Fibroblast of pulmonary artery (primary cell): ENCODE results near the gene ARID1B.

Experiments
- DNase-seq: peaks from one replicate; pipeline ENCODE4 v3.0.0-alpha.2; 2010; ENCODE audit warnings: low read depth
- H3K4me3 ChIP-seq: replicated peaks from 2 replicates; pipeline ENCODE4 v1.5.1; 2011; ENCODE audit warnings: low read depth, mild to moderate bottlenecking, control low read depth, low read length, moderate library complexity
- CTCF ChIP-seq: IDR thresholded peaks from 2 replicates; pipeline ENCODE4 v1.5.1; 2011; ENCODE audit warnings: mild to moderate bottlenecking, control low read depth, low read length, inconsistent platforms; ENCODE audit errors: missing control alignments

Gene ARID1B

DNA sequence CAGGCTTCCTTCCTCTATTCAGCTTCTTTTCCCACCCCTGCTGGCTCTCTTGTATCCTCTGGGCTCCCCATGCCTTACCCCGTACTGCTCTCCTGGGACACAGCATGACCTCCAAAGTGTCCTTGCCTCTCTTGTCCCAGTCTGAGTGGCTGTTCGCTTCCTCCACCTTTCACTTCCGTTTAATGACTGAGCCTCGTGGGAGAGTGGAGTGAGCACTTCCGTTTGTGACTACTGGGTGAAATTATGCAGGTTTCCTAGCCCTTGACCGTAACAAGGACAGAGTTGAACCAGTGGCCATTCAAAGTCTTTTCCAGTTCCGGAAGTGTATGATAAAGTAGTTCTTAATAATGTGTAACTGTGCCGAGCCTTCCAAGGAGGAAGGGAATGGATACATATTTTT is 109.2 kb downstream of the ARID1B start:
- no peak overlapping the region for H3K4me3 ChIP-seq
- TF ChIP-seq CTCF = no peak
- peak; percentile 54 for DNase-seq

- TF ChIP-seq CTCF = no peak
Observed at GRCh38 chr6:156887623-156888269, 110.6 kb downstream of the ARID1B start.

GRCh38 chr6:156889469-156889868 is 112.3 kb downstream of the ARID1B start:
- H3K4me3 ChIP-seq = no peak overlapping the region
- DNase-seq = no peak
- no peak for TF ChIP-seq CTCF

More at GRCh38 chr6:156887623-156888269, 110.6 kb downstream of the ARID1B start:
- DNase-seq = no peak
- H3K4me3 ChIP-seq = no peak overlapping the region

GRCh38 chr6:156889986-156890385 is 112.8 kb downstream of the ARID1B start:
- no peak for DNase-seq
- no peak overlapping the region for H3K4me3 ChIP-seq
- no peak for TF ChIP-seq CTCF

DNA sequence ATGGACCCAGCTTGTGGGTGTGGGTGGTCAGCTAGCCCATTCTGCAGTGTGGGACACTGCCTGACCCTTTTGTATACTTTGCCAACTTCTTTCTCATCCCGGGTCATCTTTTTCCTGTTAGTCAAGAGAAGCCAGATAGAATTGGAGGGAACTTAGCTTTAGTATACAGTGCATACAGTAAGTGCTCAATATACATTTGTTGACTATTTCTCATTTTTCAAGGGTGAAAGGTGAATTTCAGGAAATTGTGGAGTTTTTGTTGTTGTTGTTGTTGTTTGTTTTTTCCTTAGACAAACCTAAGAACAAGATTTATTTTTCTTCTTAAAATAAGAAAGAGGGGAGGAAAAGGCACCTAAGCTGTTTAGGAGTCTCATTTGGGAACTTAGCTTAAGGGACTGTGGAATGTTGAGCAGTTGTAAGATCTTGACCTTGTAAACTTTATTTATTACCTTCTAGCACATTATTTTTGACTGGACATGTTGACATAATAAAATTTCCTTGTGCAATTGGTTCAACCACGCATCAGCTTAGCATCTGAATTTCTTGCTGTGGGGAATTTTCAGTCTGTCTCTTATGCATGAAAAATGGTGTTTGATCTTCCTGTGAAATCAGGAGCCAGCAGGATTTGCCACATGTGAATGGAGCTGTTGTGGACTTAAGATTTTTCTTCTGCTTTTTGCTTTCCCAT is 113.6 kb downstream of the ARID1B start:
- H3K4me3 ChIP-seq = no peak overlapping the region
- DNase-seq = peak; percentile 25
- TF ChIP-seq CTCF = no peak

DNA sequence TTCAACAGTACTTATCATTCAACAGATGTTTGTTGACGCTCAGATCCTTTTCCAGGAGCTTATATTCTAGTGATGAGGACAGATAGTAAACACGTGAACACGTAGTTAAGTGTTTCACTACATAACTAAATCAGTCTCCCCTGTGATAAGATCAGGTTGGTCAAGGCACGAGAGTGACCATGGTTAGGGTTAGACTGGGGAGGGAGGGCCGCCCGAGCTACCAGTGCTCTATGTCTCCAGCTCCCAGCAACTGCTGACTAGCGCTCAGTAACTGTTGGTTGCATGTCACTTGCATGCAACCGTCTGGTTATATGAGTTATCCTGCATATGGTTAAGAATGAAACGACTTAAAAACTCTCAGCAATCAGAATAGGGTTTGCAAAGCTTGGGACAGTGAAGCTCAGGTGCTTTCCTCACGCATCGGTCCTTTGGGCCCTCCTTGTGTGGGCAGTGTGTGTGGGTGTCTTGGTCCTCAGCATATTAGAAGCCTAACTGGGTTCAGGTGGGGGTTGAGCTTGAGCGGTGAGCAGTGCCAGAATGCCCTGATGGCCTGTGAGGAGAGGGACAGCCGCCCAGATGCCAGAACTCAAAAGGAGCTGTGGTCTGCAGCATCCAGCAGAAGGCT is 120.8 kb downstream of the ARID1B start:
- TF ChIP-seq CTCF = no peak
- DNase-seq = no peak
- no peak overlapping the region for H3K4me3 ChIP-seq
